GM13977 (cell line): Measurements from ENCODE around the gene SLC1A5.
A peak's percentile ranks its signal among the peaks of the same experiment; 100 is the strongest.

ENCODE experiments used
- DNase-seq: peaks from one replicate; pipeline ENCODE4 v3.0.0; 2012; ENCODE audit warnings: low spot score
- in situ Hi-C: fragments of 300-500 bp; cut with MboI; formaldehyde crosslinking; loops from one replicate; pipeline ENCODE4 v1.12.0; 2022; ENCODE audit warnings: low sequenced_read_pairs, low pct_unique_long_range_greater_than_20kb, mixed read lengths, inconsistent platforms; ENCODE audit not compliant: unreplicated experiment
- TF ChIP-seq, protein P1 (sequence below): IDR thresholded peaks from 2 replicates; pipeline ENCODE4 v1.5.1; 2012; ENCODE audit warnings: mild to moderate bottlenecking, control low read depth; ENCODE audit not compliant: insufficient read depth; ENCODE audit errors: extremely low read depth, missing control alignments

The SLC1A5 gene

GRCh38 chr19:46802152-46802551 lies 13.8 kb upstream of the SLC1A5 start:
- DNase-seq = no peak
- in situ Hi-C loops = no loop called here
- TF ChIP-seq, protein P1, sequence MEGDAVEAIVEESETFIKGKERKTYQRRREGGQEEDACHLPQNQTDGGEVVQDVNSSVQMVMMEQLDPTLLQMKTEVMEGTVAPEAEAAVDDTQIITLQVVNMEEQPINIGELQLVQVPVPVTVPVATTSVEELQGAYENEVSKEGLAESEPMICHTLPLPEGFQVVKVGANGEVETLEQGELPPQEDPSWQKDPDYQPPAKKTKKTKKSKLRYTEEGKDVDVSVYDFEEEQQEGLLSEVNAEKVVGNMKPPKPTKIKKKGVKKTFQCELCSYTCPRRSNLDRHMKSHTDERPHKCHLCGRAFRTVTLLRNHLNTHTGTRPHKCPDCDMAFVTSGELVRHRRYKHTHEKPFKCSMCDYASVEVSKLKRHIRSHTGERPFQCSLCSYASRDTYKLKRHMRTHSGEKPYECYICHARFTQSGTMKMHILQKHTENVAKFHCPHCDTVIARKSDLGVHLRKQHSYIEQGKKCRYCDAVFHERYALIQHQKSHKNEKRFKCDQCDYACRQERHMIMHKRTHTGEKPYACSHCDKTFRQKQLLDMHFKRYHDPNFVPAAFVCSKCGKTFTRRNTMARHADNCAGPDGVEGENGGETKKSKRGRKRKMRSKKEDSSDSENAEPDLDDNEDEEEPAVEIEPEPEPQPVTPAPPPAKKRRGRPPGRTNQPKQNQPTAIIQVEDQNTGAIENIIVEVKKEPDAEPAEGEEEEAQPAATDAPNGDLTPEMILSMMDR = no peak

DNA sequence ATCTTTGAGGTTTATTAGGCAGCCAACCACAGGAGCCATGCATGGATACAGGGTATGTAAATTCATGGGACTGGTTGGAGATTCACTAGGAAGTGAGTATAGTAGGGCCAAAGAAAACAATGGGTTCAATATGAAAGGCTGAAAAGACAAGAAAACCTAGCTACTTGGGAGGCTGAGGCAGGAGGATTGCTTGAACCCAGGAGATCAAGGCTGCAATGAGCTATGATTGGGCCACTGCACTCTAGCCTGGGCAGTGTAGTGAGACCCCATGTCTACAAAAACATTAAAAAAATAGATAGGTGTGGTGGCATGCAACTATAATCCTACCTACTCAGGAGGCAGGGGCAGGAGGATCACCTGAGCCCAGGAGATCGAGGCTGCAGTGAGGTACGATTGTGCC lies 10.3 kb upstream of the SLC1A5 start:
- in situ Hi-C loops = no loop called here
- no peak for DNase-seq
- TF ChIP-seq, protein P1 = no peak

GRCh38 chr19:46797881-46798280 lies 9.5 kb upstream of the SLC1A5 start:
- in situ Hi-C loops = no loop called here

DNA sequence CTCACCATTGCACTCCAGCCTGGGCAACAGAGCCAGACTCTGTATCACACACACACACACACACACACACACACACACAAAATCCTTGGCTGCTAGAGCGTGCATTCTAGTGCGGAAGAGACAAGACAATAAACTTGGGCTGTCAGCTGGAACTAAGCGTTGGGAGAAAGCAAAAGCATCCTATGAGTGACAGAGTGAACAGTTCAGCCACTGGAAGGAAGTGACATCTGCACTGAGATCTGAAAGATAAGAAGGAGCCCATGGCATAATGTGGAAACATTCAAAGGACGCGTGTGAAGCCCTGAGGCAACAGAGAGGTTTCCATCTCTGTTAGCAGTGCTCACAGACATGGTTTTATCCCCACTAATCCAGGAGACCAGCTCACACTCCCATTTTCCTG lies 3.5 kb upstream of the SLC1A5 start:
- peak; percentile 54 for DNase-seq
- in situ Hi-C loops = no loop called here
- TF ChIP-seq, protein P1 = no peak

More at GRCh38 chr19:46797881-46798280, 9.5 kb upstream of the SLC1A5 start:
- DNase-seq = no peak
- TF ChIP-seq, protein P1 = no peak

DNA sequence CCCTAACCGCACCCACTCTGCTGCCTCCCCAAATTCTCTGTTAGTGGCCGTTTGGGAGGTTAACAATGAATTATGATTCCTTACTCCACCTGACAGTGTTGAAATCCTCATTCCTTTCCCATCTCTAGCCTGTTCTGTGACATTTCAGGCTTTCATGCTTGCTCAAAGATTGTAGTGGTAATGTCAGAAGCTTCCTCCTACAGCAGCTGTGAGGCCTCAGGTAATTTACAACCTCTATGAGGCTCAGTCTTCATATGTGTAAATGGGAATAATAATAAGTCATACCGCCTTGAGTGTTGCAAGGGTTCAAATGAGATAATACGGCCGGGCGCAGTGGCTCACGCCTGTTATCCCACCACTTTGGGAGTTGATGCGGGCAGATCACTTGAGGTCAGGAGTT lies 977 bp upstream of the SLC1A5 start:
- no peak for DNase-seq
- in situ Hi-C loops = no loop called here
- TF ChIP-seq, protein P1 = no peak

- TF ChIP-seq, protein P1 = no peak
- in situ Hi-C loops = no loop called here
- no peak for DNase-seq
These were observed 559 bp upstream of the SLC1A5 start for GRCh38 chr19:46788968-46789338.

GRCh38 chr19:46787331-46788261 lies 798 bp downstream of the SLC1A5 start:
- TF ChIP-seq, protein P1 = peak; percentile 0
- peak; percentile 54 for DNase-seq
- in situ Hi-C loops = no loop called here
